Measurements from ENCODE around the gene GATA5.

The GATA5 gene

DNA sequence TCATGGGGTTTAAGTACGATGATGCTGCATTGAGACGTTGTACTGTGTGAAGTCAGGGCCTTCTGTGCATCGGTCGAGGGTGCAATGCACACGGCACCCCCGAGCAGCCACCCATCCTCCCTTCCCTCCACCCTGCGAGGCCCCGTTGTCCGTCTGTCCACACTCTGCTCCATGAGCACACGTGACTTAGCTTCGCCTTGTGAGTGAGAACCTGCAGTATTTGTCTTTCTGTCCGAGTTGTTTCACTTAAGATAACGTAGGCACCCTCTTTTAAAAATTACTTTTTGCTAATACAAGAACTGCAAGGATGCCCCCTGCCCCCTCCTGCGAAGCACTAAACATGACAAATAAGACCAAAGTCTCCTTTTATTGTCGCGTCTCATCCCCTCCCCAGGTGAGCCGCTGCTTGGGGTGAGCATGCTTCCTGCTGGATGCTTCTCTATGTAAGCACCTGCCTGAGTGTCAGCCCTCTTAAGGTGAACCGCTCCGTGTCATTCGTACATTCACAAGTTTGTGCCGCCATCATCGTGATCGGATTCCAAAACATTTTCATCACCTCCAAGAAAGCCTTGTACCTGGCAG, 44.8 kb downstream of the GATA5 start:
- no peak overlapping the region for H3K4me3 ChIP-seq (ENCODE audit: low read depth, low read length)
- TF ChIP-seq, protein P1, sequence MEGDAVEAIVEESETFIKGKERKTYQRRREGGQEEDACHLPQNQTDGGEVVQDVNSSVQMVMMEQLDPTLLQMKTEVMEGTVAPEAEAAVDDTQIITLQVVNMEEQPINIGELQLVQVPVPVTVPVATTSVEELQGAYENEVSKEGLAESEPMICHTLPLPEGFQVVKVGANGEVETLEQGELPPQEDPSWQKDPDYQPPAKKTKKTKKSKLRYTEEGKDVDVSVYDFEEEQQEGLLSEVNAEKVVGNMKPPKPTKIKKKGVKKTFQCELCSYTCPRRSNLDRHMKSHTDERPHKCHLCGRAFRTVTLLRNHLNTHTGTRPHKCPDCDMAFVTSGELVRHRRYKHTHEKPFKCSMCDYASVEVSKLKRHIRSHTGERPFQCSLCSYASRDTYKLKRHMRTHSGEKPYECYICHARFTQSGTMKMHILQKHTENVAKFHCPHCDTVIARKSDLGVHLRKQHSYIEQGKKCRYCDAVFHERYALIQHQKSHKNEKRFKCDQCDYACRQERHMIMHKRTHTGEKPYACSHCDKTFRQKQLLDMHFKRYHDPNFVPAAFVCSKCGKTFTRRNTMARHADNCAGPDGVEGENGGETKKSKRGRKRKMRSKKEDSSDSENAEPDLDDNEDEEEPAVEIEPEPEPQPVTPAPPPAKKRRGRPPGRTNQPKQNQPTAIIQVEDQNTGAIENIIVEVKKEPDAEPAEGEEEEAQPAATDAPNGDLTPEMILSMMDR (IDR thresholded peaks at IDR 0.05; ENCODE audit: borderline replicate concordance, insufficient read depth, low read depth, low read length), result no peak

DNA sequence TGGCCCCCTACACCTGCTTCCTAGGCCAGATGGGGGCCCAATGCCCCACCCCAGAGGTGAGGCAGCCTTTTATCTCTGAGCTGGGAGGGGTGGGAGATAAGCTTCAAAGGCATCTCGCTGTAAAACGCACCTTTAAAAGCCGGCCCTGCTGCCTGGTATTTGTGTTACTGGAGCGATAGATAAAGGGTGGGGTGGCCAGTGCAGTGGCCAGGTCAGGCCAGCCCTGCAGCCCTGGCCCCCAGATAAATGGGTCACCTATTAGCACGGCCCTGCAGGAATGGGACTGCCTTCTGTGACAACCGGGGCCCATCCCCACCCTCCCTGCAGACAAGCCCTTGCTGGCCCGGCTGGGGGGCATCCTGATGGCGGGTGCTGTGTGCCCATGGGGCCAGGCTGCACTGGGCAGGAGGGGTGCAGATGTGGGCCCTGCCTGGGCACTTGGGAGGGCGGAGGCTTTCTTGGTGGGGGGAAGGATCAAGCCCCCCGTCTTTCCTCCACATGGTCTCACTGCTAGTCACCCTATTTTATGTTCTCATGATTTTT, 45.4 kb downstream of the GATA5 start:
- TF ChIP-seq, protein P1 (IDR thresholded peaks at IDR 0.05; ENCODE audit: borderline replicate concordance, insufficient read depth, low read depth, low read length), result no peak
- H3K4me3 ChIP-seq (ENCODE audit: low read depth, low read length), result no peak overlapping the region

DNA sequence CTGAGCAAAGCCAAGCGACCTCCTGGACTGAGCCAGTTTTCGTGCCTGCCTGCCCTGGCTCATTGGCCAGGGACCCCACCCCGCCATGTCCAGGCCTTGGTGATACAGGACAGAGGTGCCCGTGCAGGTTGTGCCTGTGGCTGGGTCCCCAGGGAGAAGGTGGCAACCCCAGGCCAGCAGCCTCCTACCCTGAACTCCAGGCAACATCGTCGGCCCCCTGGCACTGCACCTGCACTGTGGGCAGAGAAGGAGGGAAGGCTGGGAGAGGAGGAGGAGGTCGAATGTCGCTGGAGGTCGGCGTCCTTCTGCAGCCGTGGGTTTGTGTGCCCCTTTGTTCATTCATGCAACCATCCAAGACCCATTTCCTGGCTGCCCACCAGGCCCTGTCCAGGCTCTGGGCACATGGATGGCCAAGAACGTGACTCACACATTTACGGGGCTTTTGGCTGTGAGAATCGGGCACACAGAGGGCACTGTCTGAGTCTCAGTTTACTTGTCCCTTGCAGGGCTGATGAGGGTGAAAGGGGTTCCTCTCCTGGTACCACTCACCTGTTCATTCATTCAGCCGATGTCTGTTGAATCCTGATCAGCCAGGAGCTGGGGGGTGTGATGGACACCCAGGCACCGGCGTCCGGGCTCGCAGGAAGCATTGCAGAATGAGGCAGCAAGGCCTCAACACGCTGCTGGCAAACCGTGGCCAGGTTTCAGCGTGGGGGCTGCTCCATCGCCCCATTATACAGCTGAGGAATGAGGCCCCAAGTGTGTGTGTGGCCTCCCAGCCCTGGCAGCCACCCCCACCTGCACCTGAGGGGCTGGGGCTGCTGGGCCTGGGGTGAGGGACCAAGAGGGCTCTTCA, 46.1 kb downstream of the GATA5 start:
- TF ChIP-seq, protein P1 (IDR thresholded peaks at IDR 0.05; ENCODE audit: borderline replicate concordance, insufficient read depth, low read depth, low read length), result no peak
- H3K4me3 ChIP-seq (ENCODE audit: low read depth, low read length), result no peak overlapping the region

DNA sequence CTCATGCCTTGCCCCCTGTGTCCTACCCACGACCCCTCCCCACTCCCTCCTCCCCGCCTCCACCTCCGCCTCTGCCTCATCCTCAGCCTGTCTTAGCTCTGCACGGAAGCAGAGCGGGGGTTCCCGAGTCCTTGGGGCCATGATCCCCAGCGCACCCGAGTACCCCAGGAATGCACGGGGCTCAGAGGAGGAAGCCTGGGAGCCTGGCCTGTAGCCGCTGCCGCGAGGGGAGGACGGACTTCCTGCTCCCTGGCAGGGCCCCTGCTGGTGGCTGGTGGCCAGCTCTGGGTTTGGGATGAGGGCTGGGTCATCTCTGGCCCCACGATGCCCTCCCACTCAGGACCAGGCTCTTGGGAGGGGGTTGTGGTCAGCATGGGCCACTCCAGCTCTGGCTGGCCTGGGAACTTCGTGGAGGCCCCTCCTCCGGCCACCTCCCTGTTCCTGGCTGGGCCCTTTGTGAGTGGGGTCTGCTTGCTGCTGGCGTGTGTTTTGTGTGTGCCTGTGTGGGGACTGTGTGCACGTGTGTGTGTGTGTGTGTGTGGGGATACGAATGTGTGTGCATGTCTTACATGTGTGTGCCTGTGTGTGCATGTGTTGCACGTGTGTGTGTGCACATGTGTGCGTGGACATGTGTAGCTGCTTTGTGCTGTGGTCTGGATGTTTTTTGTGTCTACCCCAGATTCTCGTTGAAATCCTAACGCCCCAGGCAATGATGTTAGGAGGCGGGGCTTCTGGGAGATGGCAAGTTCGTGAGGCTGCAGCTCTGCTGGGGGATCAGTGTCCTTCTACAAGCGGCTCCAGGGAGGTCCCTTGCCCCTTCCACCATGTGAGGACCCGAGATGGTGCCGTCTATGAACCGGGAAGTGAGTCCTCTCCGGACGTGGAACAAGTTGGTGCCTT, 47.1 kb downstream of the GATA5 start:
- TF ChIP-seq, protein P1 (IDR thresholded peaks at IDR 0.05; ENCODE audit: borderline replicate concordance, insufficient read depth, low read depth, low read length), result no peak
- H3K4me3 ChIP-seq (ENCODE audit: low read depth, low read length), result no peak overlapping the region

DNA sequence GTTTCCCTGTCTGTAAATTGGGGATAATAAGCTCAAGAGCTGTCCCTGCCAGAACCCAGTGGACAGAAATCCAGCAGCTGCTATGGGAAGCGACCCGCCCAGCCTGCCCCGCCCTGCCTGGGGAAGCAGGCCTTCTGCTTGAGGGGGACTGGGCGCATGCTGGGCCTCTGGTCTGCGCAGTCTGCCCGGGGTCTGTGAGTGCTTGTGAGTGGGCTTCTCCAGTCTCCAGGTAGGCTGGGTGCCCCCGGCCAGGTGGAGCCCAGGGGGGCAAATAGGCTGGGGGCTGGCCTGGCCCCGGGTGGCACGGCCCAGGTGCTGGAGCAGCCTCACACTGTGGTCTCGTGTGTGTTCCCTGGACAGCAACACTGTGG, 47.8 kb downstream of the GATA5 start:
- TF ChIP-seq, protein P1 (IDR thresholded peaks at IDR 0.05; ENCODE audit: borderline replicate concordance, insufficient read depth, low read depth, low read length), result no peak
- H3K4me3 ChIP-seq (ENCODE audit: low read depth, low read length), result no peak overlapping the region

DNA sequence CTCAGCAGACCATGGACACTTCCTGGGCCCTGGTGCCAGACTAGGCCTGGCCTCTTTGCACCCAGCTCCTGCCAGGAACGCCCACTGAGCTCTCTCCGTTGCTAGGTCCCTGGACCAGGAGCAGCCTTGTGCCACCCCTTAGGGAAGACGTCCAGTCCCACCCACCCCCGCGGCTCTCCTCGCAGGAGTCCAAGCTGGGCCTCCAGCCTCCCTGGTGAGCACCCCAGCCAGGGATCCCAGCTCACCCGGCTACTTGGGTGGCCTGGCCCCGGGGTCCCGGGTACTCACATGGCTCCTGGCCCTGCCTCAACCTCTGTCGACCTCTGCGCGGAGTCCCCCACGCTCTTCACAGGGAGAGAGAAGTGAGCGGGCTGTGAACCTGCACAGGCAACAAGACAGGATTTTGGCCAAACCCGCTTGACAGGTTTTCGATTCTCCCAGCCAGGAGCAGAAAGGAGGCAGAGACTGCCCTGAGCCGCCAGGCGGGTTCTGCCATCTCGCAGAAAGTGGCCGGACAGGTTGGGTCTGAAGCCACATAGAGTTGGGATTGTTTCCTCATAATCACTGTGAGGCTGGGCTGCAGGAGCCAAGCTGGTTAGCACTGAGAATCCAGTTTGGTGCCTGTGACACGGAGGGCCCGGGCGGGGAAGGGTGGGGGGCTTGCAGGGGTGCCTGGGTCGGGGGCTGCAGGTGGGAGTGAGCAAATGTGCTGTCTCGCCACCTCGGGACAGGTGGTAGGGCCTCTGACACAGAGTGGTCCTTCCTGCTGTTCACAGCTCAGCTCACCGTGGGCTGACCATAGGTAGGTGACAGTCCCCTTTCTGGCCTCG, 48.4 kb downstream of the GATA5 start, which contains the start of gene RBBP8NL:
Gene RBBP8NL (minus strand): TSS at position 368 of the 830 bp plus-strand sequence. CDS start 7,892 bp downstream, outside the sequence.
- no peak within 1 kb of the TSS for H3K4me3 ChIP-seq (ENCODE audit: low read depth, low read length)
- TF ChIP-seq, protein P1 (IDR thresholded peaks at IDR 0.05; ENCODE audit: borderline replicate concordance, insufficient read depth, low read depth, low read length), result no peak

Data from GM12875 (cell line).